ENCODE data around the gene HPCAL4.

HPCAL4 gene

DNA sequence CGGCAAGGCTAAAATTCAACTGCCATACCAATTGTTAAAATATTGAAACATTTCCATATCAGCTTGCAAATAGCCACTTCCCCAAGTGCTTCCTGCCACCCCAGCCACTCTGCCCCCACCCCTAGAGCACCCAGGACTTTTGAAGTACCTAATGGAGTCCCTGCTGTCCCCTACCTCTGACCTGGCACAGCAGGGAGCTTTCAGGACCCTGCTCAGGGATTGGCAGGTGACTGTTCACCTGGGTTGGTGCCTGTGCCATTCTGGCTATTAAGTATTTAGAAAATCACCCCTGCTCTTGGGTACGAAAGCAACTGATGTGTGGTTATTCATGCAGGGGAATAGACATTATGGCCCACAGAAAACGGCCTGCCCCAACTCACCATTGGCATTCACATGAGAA is 9.1 kb upstream of the HPCAL4 start:
- Histone ChIP-seq H3K4me1 (ENCODE audit: insufficient read depth, poor library complexity, severe bottlenecking) (no peaks in the 10 kb centered on the region), H3K36me3 (ENCODE audit: low read depth) (no peaks in the 10 kb centered on the region), H3K9me3 (ENCODE audit: severe bottlenecking) (no peaks in the 10 kb centered on the region), H3K27me3 (ENCODE audit: insufficient read depth, poor library complexity, severe bottlenecking) (no peaks in the 10 kb centered on the region), H3K27ac (ENCODE audit: poor library complexity, severe bottlenecking) (no peak overlapping the region), H3K4me3 (ENCODE audit: severe bottlenecking) (no peak overlapping the region)
- ATAC-seq (ENCODE audit: low read depth) (no peak), DNase-seq (ENCODE audit: low spot score) (no peak)
- TF ChIP-seq, protein P1, sequence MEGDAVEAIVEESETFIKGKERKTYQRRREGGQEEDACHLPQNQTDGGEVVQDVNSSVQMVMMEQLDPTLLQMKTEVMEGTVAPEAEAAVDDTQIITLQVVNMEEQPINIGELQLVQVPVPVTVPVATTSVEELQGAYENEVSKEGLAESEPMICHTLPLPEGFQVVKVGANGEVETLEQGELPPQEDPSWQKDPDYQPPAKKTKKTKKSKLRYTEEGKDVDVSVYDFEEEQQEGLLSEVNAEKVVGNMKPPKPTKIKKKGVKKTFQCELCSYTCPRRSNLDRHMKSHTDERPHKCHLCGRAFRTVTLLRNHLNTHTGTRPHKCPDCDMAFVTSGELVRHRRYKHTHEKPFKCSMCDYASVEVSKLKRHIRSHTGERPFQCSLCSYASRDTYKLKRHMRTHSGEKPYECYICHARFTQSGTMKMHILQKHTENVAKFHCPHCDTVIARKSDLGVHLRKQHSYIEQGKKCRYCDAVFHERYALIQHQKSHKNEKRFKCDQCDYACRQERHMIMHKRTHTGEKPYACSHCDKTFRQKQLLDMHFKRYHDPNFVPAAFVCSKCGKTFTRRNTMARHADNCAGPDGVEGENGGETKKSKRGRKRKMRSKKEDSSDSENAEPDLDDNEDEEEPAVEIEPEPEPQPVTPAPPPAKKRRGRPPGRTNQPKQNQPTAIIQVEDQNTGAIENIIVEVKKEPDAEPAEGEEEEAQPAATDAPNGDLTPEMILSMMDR (IDR thresholded peaks at IDR 0.05; ENCODE audit: poor library complexity, severe bottlenecking) = no peak

DNA sequence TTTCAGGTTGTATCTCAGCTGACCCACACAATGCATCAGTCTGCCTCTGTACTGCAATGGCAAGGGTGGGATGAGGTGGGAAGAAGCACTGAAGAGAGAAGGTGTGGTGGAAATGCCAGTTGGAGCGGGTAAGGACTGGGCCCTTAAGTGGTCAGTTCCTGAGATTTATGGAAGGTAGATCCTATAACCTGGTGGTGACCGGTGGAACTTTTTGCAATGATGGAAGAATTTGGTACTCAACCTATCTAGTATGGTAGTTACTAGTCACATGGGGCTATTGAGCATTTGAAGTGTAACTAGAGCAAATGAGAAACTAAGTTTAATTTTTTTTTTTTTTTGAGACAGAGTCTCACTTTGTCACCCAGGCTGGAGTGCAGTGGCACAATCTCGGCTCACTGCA is 8.2 kb upstream of the HPCAL4 start:
- TF ChIP-seq, protein P1 (IDR thresholded peaks at IDR 0.05; ENCODE audit: poor library complexity, severe bottlenecking) = no peak
- ATAC-seq (ENCODE audit: low read depth) (no peak), DNase-seq (ENCODE audit: low spot score) (no peak)
- Histone ChIP-seq H3K36me3 (ENCODE audit: low read depth) (no peaks in the 10 kb centered on the region), H3K27ac (ENCODE audit: poor library complexity, severe bottlenecking) (no peak overlapping the region), H3K27me3 (ENCODE audit: insufficient read depth, poor library complexity, severe bottlenecking) (no peaks in the 10 kb centered on the region), H3K9me3 (ENCODE audit: severe bottlenecking) (no peaks in the 10 kb centered on the region), H3K4me1 (ENCODE audit: insufficient read depth, poor library complexity, severe bottlenecking) (no peaks in the 10 kb centered on the region), H3K4me3 (ENCODE audit: severe bottlenecking) (no peak overlapping the region)

DNA sequence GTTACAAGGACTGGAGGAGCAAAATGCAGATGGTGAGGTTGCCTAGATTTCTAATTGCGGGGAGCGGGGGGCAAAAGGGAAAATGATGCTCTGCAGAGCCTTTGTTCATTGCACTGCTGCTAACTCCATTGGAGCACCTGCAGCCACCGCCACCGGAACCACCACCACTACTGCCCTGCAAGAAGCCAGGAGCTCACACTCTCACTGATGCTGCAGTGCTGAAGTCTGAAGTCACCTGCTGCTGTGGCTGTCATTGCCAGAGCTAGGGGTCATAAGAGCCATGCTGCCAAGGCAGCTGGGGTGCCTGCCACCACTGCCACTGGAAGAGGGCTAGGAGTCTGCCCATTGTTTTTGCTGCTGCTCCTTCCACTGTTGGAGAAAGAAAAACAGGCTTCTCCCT is 7.3 kb upstream of the HPCAL4 start:
- TF ChIP-seq, protein P1 (IDR thresholded peaks at IDR 0.05; ENCODE audit: poor library complexity, severe bottlenecking) = no peak

DNA sequence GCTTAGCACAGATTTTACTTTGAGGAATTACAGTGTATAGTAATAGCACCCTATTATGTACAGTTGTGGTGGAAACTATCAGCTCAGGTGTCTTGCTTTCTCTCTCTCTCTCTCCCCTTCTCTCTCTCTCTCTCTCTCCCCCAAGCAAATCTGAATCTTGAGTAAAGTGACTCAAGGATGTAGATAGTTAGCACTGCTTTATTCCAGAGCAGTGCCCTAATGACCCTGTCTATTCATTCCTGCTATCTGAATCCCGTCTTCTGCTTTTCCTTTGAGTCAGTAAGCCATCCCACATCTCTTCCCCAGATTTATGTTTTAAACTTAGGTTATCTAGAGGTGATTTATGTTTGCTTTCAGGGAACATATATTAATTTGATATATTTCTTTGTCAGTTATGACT is 5.2 kb upstream of the HPCAL4 start:
- H3K27me3 ChIP-seq (ENCODE audit: insufficient read depth, poor library complexity, severe bottlenecking) = peaks cover 21% of the 10 kb centered on the region
- no peak for DNase-seq (ENCODE audit: low spot score)

More for the DNA sequence above, 7.3 kb upstream of the HPCAL4 start:
- ATAC-seq (ENCODE audit: low read depth) = no peak
- H3K9me3 ChIP-seq (ENCODE audit: severe bottlenecking) = no peaks in the 10 kb centered on the region
- H3K27me3 ChIP-seq (ENCODE audit: insufficient read depth, poor library complexity, severe bottlenecking) = no peaks in the 10 kb centered on the region
- H3K36me3 ChIP-seq (ENCODE audit: low read depth) = no peaks in the 10 kb centered on the region
- H3K4me3 ChIP-seq (ENCODE audit: severe bottlenecking) = no peak overlapping the region
- H3K4me1 ChIP-seq (ENCODE audit: insufficient read depth, poor library complexity, severe bottlenecking) = no peaks in the 10 kb centered on the region
- no peak overlapping the region for H3K27ac ChIP-seq (ENCODE audit: poor library complexity, severe bottlenecking)
- no peak for DNase-seq (ENCODE audit: low spot score)

DNA sequence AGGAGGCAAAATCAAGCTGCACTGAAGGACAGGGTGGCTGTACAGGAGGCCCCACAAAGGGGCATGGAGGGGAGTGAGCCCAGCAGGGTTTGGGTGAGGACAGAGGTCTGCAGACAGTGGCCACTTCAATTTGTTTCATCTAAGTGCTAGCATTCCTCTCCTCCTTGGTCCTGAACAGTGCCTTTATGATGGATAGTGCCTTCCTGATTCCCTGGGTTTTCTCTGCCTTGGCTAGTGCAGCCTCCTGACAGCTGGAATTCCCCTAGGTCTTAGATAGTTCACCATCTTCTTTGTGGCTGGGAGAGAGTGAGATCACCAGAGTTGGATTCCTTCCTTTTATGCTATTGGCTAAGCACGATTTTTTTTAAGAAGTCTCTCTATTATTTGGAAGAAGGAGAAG is 3.8 kb upstream of the HPCAL4 start:
- H3K27me3 ChIP-seq (ENCODE audit: insufficient read depth, poor library complexity, severe bottlenecking) = peaks cover 23% of the 10 kb centered on the region
- no peak overlapping the region for H3K4me3 ChIP-seq (ENCODE audit: severe bottlenecking)
- H3K9me3 ChIP-seq (ENCODE audit: severe bottlenecking) = no peaks in the 10 kb centered on the region
- no peak for DNase-seq (ENCODE audit: low spot score)
- TF ChIP-seq, protein P1 (IDR thresholded peaks at IDR 0.05; ENCODE audit: poor library complexity, severe bottlenecking) = no peak
- no peak for ATAC-seq (ENCODE audit: low read depth)
- H3K36me3 ChIP-seq (ENCODE audit: low read depth) = no peaks in the 10 kb centered on the region
- no peak overlapping the region for H3K27ac ChIP-seq (ENCODE audit: poor library complexity, severe bottlenecking)
- peaks cover 7% of the 10 kb centered on the region for H3K4me1 ChIP-seq (ENCODE audit: insufficient read depth, poor library complexity, severe bottlenecking)

More for the DNA sequence above, 5.2 kb upstream of the HPCAL4 start:
- no peak for ATAC-seq (ENCODE audit: low read depth)
- Histone ChIP-seq H3K9me3 (ENCODE audit: severe bottlenecking) (no peaks in the 10 kb centered on the region), H3K4me1 (ENCODE audit: insufficient read depth, poor library complexity, severe bottlenecking) (peaks cover 4% of the 10 kb centered on the region), H3K4me3 (ENCODE audit: severe bottlenecking) (no peak overlapping the region), H3K27ac (ENCODE audit: poor library complexity, severe bottlenecking) (no peak overlapping the region), H3K36me3 (ENCODE audit: low read depth) (no peaks in the 10 kb centered on the region)
- TF ChIP-seq, protein P1 (IDR thresholded peaks at IDR 0.05; ENCODE audit: poor library complexity, severe bottlenecking) = no peak

All from RWPE2 (cell line).